ENCODE data around the gene MAPK7. TPM values are rescaled to one million over a fixed set of nuclear protein-coding genes. Genes with fewer than 3 reads are reported as not detected.
"Not testable (repeated sequence)": the region's sequence is repeated elsewhere in the genome, so short reads cannot be mapped to it uniquely, and the experiment has no call there.

The MAPK7 gene
- total RNA-seq, 1 donor from 2014 or later = 39.3 TPM

GRCh38 chr17:19347323-19348080 lies 30.8 kb upstream of the MAPK7 start:
- H3K4me1 Mint-ChIP-seq = peaks cover 8% of the 10 kb centered on the region
- TF ChIP-seq, protein P1, sequence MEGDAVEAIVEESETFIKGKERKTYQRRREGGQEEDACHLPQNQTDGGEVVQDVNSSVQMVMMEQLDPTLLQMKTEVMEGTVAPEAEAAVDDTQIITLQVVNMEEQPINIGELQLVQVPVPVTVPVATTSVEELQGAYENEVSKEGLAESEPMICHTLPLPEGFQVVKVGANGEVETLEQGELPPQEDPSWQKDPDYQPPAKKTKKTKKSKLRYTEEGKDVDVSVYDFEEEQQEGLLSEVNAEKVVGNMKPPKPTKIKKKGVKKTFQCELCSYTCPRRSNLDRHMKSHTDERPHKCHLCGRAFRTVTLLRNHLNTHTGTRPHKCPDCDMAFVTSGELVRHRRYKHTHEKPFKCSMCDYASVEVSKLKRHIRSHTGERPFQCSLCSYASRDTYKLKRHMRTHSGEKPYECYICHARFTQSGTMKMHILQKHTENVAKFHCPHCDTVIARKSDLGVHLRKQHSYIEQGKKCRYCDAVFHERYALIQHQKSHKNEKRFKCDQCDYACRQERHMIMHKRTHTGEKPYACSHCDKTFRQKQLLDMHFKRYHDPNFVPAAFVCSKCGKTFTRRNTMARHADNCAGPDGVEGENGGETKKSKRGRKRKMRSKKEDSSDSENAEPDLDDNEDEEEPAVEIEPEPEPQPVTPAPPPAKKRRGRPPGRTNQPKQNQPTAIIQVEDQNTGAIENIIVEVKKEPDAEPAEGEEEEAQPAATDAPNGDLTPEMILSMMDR (conservative IDR thresholded peaks at IDR 0.05) = no peak
- H3K9me3 Mint-ChIP-seq = no peaks in the 10 kb centered on the region
- no peak for DNase-seq (ENCODE audit: low read depth, low spot score)
- H3K27ac Mint-ChIP-seq (ENCODE audit: unreplicated experiment) = peak overlapping the region; percentile 64
- no peaks in the 10 kb centered on the region for H3K36me3 Mint-ChIP-seq (ENCODE audit: low read depth)
- no peak overlapping the region for H3K4me3 Mint-ChIP-seq
- H3K27me3 Mint-ChIP-seq (ENCODE audit: low read depth) = no peaks in the 10 kb centered on the region

- no peak overlapping the region for H3K27ac Mint-ChIP-seq (ENCODE audit: unreplicated experiment)
- H3K27me3 Mint-ChIP-seq (ENCODE audit: low read depth) = no peaks in the 10 kb centered on the region
- H3K4me1 Mint-ChIP-seq = peaks cover 8% of the 10 kb centered on the region
- no peak for DNase-seq (ENCODE audit: low read depth, low spot score)
- H3K9me3 Mint-ChIP-seq = no peaks in the 10 kb centered on the region
- H3K36me3 Mint-ChIP-seq (ENCODE audit: low read depth) = no peaks in the 10 kb centered on the region
- no peak overlapping the region for H3K4me3 Mint-ChIP-seq
- TF ChIP-seq, protein P1 (conservative IDR thresholded peaks at IDR 0.05) = no peak
These were observed 30.1 kb upstream of the MAPK7 start for GRCh38 chr17:19348081-19348650.

DNA sequence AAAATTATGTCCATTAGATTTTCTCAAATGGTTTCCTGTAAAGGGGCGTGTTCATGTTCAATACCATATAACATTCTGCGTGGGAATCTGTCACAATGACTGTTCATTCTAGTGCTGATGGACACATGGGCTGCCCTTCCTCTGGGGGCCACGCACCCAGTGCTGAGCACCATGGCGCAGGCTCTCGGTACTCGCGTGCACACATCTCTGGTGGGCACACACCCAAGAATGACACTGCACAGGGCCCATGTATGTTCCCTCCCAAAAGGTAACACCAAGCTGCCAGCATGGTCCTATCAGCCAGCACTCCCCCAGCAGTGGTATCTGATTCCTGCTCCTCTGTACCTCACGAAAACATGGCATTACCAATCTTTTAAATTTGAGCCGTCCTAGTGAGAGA lies 29.5 kb upstream of the MAPK7 start:
- Mint-ChIP-seq H3K9me3 (no peaks in the 10 kb centered on the region), H3K36me3 (ENCODE audit: low read depth) (no peaks in the 10 kb centered on the region), H3K4me1 (peaks cover 8% of the 10 kb centered on the region), H3K27me3 (ENCODE audit: low read depth) (no peaks in the 10 kb centered on the region), H3K27ac (ENCODE audit: unreplicated experiment) (peak overlapping the region; percentile 22), H3K4me3 (no peak overlapping the region)
- TF ChIP-seq, protein P1 (conservative IDR thresholded peaks at IDR 0.05) = no peak
- no peak for DNase-seq (ENCODE audit: low read depth, low spot score)

GRCh38 chr17:19353401-19353800 lies 24.9 kb upstream of the MAPK7 start:
- H3K4me3 Mint-ChIP-seq; DNase-seq (ENCODE audit: low read depth, low spot score); H3K27ac Mint-ChIP-seq (ENCODE audit: unreplicated experiment); H3K9me3 Mint-ChIP-seq; H3K4me1 Mint-ChIP-seq; H3K36me3 Mint-ChIP-seq (ENCODE audit: low read depth); H3K27me3 Mint-ChIP-seq (ENCODE audit: low read depth): not testable (repeated sequence)

- TF ChIP-seq, protein P1 (conservative IDR thresholded peaks at IDR 0.05) = no peak
- H3K27me3 Mint-ChIP-seq (ENCODE audit: low read depth) = no peaks in the 10 kb centered on the region
- DNase-seq (ENCODE audit: low read depth, low spot score) = no peak
- H3K4me1 Mint-ChIP-seq = peaks cover 5% of the 10 kb centered on the region
- no peaks in the 10 kb centered on the region for H3K9me3 Mint-ChIP-seq
- H3K36me3 Mint-ChIP-seq (ENCODE audit: low read depth) = no peaks in the 10 kb centered on the region
- H3K4me3 Mint-ChIP-seq = no peak overlapping the region
- H3K27ac Mint-ChIP-seq (ENCODE audit: unreplicated experiment) = no peak overlapping the region
These were observed 23.6 kb upstream of the MAPK7 start for GRCh38 chr17:19354748-19355147.

GRCh38 chr17:19357351-19357750 lies 20.9 kb upstream of the MAPK7 start:
- H3K4me1 Mint-ChIP-seq = peaks cover 16% of the 10 kb centered on the region
- no peaks in the 10 kb centered on the region for H3K36me3 Mint-ChIP-seq (ENCODE audit: low read depth)
- no peak overlapping the region for H3K27ac Mint-ChIP-seq (ENCODE audit: unreplicated experiment)
- H3K4me3 Mint-ChIP-seq = no peak overlapping the region
- TF ChIP-seq, protein P1 (conservative IDR thresholded peaks at IDR 0.05) = no peak
- no peaks in the 10 kb centered on the region for H3K9me3 Mint-ChIP-seq
- DNase-seq (ENCODE audit: low read depth, low spot score) = no peak
- no peaks in the 10 kb centered on the region for H3K27me3 Mint-ChIP-seq (ENCODE audit: low read depth)
